GM20000 (cell line): ENCODE data around the gene PRPF6.

Source experiments
- DNase-seq: peaks from one replicate; pipeline ENCODE4 v3.0.0; 2012; ENCODE audit warnings: low spot score
- TF ChIP-seq, protein P1 (sequence below): IDR thresholded peaks from 2 replicates; pipeline ENCODE4 v1.5.1; 2012; ENCODE audit warnings: mild to moderate bottlenecking, control low read depth; ENCODE audit errors: extremely low read depth, missing control alignments

Gene PRPF6

DNA sequence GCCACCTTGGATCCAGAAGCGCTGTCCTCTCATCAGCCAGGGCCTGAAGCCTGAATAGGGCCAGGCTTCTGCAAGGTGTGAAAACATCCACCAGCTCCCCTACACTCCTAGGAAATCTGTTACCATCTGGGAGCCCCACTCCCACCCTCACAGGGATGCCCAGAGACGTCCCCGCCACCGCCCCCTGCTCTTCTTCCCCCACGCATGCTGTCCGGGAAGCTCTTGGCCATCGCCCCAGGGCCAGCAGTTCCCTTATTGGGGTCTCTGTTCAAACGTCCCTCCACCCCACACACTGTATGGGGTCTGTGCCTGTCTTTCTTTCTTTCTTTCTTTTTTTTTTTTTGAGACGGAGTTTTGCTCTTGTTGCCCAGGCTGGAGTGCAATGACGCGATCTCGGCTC is 94.6 kb downstream of the PRPF6 start:
- TF ChIP-seq, protein P1, sequence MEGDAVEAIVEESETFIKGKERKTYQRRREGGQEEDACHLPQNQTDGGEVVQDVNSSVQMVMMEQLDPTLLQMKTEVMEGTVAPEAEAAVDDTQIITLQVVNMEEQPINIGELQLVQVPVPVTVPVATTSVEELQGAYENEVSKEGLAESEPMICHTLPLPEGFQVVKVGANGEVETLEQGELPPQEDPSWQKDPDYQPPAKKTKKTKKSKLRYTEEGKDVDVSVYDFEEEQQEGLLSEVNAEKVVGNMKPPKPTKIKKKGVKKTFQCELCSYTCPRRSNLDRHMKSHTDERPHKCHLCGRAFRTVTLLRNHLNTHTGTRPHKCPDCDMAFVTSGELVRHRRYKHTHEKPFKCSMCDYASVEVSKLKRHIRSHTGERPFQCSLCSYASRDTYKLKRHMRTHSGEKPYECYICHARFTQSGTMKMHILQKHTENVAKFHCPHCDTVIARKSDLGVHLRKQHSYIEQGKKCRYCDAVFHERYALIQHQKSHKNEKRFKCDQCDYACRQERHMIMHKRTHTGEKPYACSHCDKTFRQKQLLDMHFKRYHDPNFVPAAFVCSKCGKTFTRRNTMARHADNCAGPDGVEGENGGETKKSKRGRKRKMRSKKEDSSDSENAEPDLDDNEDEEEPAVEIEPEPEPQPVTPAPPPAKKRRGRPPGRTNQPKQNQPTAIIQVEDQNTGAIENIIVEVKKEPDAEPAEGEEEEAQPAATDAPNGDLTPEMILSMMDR = no peak
- DNase-seq = no peak

DNA sequence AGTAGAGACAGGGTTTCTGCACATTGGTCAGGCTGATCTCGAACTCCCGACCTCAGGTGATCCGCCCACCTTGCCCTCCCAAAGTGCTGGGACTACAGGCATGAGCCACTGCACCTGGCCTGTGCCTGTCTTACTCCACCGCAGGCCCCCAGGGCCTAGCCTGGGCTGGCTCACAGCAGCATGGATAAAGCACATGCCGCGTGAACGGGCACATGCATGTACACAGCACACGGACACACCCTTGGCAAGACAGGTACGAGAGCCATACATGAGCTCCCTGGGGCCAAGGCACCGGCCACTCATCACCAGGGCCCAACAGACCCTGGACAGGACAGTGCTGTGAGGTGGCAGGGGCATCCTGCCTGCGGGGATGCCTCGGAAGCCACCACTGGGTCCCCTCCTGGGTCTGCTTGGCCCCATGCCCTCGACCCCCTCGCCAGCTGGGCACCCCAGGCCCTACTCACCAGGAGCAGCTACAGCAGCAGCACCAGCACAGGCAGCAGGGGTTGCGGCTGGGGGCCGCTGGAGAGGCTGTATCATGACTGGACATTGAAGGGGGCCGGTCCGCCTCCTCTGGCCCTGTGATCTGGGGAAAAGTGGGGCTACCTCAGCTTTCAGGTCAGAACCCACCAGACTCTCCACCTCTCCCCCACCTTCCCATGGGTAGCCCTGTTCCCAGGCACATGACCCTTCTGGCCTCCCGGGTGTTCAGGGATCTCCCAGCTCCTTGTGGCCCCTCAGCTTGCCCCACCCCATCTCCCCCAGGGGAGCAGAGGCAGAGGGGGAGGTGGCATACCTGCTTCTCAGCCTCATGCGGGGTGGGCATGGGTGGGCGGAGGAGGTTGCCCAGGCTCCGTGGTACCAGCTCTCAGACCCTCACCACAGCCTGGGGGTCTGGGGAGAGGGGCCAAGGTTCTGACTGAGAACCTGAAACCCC is 95.4 kb downstream of the PRPF6 start:
- no peak for DNase-seq
- TF ChIP-seq, protein P1 = no peak

DNA sequence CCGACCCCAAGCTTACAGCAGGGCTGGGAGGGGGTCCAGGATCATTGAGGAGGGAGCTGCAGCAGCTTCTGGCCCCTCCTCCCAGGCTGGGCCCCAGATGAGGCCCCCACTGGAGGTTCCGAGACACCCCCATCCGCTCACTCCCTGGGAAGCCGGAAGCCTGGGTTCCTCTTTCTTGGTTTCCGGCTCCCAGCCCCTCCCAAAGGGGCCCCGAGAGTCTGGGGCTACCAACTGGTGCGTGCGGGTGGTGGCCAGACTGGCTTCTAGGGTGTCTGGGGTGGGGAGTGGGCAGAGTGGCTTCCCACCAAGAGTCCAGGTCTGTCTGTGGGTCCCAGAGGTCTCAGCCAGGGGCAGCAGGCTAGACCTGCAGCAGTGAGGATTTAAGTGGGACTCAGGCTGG is 96.2 kb downstream of the PRPF6 start:
- peak; percentile 62 for DNase-seq
- TF ChIP-seq, protein P1 = no peak

- TF ChIP-seq, protein P1 = no peak
- no peak for DNase-seq
Observed at GRCh38 chr20:64077541-64077875, 96.6 kb downstream of the PRPF6 start.

DNA sequence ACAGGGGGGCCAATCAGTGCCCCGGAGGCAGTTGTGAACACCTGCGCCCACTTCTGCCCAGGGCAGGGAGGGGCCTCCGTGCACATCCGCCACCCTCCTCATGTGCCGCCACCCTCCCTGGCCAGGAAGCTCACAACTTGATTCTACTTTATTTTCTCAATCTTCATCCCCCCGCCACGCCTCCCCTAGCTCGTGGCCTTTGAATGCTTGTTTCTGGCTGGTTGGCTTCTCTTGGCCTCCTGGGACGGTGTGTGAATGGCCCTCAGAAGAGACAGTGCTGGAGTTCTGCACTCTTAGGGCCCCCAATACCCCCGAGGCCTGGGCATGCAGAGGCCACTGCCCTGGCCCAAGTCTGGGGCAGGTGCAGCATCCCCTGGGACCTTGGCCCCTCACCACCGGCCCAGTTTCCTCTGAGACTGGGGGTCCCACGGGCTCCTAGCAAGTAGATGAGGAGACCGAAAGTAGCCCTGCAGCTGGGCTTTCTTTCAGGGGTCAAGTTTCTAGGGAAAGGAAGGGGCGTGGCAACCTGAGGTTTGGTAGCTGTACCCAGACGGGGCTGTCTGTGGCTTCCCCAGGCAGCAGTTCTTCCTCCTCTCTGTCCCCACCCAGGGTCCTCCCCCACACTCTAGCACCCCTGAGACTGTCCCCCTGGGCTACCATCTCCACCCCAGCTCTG is 97.1 kb downstream of the PRPF6 start:
- peak; percentile 58 for DNase-seq
- TF ChIP-seq, protein P1 = no peak

- DNase-seq = no peak
- TF ChIP-seq, protein P1 = no peak
Observed at GRCh38 chr20:64078934-64079272, 98.0 kb downstream of the PRPF6 start.

GRCh38 chr20:64079273-64080012 is 98.5 kb downstream of the PRPF6 start, which contains the start of gene RGS19:
RGS19 (minus strand) TSS chr20:64079518; CDS start chr20:64076886, 2,632 bp downstream.
- peak; percentile 97 for DNase-seq
- TF ChIP-seq, protein P1 = no peak
